Right lung (tissue), 5 donors: Measurements from ENCODE around the gene RNF34. TPM values are rescaled to one million over a fixed set of nuclear protein-coding genes. Genes with fewer than 3 reads are reported as not detected.

Source experiments
- DNase-seq, 2 donors: peaks; one replicate each; pipeline ENCODE4 v3.0.0-alpha.2; 2013
- polyA plus RNA-seq, 5 donors: library from polyadenylated mRNA; unstranded; fragments of 120-200 nt; gene quantifications; one replicate each; pipeline versions ENCODE4 v1.2.1 to v1.2.3, GENCODE V29; 2013; ENCODE audit warnings: inconsistent platforms in 1 of 5, low replicate concordance in 1 of 5; ENCODE audit not compliant: insufficient read length in 5 of 5, insufficient read depth in 1 of 5

The RNF34 gene
- polyA plus RNA-seq, 5 donors: 32.3 to 37.7 (median 35.3) TPM

DNA sequence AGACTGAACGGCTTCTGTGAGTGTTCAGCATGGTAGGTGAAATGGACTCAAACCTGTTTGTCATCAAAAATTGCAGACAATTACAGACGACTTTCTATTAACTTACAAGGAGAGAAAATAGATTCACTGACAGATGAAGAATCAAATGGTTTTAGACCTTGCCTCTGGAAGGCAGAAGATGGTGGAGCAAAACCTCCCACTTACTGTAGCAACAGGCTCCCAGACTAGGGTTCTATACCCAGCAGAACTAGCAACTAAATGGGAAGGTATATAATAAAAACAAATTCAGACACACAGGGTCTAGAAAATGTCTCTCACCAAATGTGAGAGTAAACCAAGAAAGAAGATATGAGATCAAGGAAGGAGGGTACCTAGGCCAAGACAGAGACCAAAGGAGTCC lies 36.8 kb downstream of the RNF34 start:
- no peak for DNase-seq

- DNase-seq: no peak
Observed at GRCh38 chr12:121438905-121439304, 39.0 kb downstream of the RNF34 start.

DNA sequence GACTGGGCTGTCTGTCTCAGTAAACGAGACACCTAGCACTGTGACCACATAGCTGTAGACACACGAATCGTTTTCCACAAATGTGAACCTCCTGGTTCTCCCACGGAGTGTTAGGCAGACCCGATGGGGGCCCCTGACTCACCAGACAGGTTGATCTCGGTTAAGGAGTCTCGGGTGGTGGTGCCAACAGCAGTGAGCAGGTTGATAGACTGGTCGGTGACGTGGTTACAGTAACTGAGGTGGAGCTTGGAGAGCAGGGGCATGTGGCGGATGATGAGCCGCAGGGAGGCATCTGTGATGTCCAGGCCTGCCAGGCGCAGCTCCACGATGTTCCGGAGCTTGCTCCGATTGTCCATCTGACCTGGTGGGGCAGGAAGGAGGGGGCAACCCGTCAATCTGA lies 39.8 kb downstream of the RNF34 start:
- DNase-seq: no peak

- no peak for DNase-seq
Observed at GRCh38 chr12:121440768-121441167, 40.9 kb downstream of the RNF34 start.

DNA sequence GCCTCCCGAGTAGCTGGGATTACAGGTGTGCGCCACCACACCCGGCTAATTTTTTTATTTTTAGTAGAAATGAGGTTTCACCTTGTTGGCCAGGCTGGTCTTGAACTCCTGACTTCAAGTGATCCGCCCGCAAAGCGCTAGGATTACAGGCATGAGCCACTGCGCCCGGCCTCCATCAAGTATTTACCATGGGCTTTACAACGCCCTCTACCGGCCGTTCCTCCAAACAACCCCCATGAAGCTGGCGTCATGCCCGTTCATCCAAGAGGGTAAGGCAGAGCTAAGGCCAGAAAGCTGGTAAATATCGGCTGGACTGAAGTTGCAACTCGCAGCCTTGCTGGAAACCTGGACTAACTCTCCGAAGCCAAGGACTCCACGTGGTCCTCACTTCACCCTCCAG lies 41.6 kb downstream of the RNF34 start:
- no peak for DNase-seq

DNA sequence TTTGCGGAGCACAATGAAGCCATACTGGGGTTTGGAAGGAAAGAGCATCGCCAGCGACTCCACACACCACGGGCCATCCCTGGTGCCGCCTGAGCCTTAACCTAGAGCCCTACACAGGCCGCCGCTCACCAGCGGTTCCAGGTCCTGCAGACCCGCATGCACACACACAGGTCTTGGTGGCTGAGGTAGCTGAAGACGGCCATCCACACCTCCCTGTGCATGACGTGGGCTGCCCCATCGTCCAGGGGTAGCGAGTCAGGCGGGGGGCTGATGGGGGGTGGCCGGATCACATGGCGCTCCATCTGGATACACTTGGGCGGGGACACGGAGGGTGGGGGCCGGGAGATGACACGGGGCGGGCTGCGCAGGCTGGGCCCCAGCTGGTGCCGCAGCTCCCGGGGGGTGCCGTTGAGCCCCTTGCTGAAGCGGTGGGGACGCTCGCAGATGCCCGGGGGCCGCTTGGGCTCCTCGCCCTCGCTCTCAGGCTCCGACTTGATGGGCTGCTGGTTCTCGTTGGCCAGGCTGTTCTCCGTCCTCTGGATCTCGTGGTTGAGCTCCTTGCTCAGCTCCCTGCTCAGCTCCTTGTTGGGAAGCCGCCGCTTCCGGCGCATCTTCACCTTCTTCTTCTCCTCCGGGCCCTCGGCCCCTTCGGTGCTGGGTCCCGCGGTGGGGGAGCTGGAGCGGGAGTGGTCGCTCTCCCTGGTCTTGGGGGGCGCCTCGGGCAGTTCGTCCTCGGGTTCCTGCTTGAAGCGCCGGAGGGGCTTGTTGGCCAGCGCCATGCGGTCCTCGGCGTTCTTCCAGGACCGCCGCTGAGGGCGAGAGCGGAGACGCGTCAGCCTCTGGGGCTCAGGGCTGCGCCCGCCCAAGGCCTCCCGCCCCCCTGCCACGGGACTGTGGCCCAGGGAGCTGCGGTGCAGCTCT lies 42.4 kb downstream of the RNF34 start:
- no peak for DNase-seq

- peak; percentile 31 to 40 for DNase-seq
Observed at GRCh38 chr12:121443193-121443870, 43.4 kb downstream of the RNF34 start.

DNA sequence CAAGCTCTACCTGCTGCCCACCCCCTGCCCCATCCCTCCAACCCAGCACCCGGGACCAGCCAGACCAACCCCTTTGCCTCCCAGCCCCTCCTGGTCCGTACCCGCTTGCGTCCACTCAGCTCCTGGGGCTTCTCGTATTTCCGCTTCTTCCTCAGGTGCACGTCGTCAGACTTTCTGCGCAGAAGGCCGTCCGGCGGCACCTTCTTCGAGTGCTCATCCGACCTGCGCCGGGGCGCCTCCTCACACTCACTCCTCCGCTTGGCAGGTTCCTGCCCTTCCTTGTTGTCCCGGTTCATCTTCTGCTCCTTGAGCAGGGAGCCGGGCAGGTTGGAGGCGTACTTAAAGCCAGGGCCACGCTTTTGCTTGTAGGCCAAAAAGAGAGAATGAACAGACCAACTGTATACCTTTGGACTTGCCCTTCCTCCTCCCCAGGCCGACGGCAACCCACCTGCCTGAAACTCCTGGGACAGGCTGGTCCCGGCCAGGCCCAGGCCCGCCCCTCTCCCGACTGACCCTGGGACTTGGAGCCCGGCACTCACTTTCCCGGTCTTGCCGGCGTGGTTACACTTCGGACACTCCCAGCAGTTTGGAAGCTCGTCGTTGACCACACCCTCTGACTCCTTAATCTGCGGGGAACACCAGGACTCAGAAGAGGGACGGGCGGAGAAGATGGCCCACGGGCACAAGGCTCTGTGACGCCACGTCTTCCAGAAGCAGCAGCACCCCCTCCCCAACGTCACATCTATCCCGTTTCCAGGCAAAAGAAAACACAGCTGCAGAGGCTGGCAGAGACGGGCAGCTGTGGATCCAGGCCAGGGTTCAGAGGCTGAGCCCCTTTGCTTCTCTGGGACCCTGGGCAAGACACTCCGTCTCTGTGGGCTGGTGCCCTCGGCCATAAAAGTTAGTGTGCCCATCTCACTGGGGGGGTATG lies 44.3 kb downstream of the RNF34 start:
- DNase-seq: no peak

DNA sequence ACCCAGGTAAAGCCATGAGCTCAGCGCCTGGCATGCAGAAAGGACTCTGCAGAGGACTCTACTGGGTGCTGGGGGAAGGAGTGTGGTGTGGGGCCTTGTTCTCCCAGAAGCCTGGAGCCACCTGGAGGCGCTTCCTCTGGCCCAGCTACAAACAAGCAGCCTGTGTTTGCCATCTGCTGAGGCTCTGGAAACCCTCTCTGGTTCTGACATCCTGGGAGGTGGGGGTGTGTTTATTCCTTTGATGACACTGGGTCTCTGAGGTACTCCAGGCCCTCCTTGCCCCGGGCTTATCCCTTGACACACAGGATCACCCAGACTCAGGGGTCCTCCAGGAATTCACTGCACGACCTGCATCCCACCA lies 44.9 kb downstream of the RNF34 start:
- DNase-seq: no peak

DNA sequence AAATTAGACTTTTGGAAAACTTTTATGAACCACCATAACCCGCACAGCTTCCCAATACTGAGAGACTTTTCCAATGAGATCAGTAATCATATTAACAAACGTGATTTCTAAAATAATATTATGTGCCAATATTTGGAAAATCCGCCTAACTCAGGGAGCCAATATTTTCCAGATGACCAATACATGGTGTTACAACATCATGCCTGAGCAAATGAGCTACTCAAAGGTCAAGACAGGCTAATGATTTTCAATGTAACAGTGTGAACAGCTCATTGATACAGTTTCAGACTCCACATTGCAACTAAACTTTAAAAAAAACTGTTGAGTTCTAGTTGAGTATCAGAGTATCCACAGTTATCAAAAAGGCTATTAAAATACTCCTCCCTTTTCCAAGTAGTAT lies 46.8 kb downstream of the RNF34 start:
- DNase-seq: no peak

- no peak for DNase-seq
Observed at GRCh38 chr12:121448771-121449315, 48.9 kb downstream of the RNF34 start.

DNA sequence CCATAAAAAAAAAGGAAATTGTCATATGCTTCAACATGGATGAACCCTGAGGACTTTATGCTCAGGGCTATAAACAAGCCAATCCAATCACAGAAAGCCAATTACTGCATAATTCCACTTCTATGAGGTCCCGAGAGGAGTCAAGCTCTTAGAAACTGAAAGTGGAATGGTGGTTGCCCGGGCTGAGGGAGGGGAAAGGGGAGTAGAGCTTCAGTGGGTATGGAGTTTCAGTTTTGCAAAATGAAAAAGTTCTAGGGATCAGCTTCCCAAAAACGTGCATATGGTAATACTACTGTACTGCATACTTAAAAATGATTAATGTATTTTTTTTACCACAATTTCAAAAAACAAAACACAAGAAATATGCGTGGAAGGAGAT lies 52.0 kb downstream of the RNF34 start:
- no peak for DNase-seq

- no peak for DNase-seq
Observed at GRCh38 chr12:121452340-121452984, 52.5 kb downstream of the RNF34 start.

GRCh38 chr12:121452985-121453360 lies 53.1 kb downstream of the RNF34 start:
- no peak for DNase-seq

DNA sequence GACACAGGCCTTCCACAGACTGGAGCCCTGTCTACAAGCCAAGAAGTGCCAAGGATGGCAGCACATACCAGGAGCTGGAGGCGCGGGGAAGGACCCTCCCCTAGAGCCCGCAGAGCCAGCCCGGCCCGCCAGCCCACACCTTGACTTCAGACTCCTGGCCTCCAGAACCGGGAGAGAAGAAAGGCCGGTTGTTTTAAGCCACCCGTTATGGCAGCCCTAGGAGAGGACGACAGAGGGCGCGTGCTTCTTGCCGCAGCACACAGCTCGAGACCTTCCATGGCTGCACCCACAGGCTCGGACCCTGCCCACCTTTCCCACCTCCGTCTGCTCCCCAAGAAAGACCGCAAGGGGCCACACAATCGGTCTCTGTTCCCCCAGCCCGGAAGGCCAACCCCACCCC lies 53.7 kb downstream of the RNF34 start:
- no peak for DNase-seq

- no peak for DNase-seq
Observed at GRCh38 chr12:121454921-121455320, 55.0 kb downstream of the RNF34 start.

DNA sequence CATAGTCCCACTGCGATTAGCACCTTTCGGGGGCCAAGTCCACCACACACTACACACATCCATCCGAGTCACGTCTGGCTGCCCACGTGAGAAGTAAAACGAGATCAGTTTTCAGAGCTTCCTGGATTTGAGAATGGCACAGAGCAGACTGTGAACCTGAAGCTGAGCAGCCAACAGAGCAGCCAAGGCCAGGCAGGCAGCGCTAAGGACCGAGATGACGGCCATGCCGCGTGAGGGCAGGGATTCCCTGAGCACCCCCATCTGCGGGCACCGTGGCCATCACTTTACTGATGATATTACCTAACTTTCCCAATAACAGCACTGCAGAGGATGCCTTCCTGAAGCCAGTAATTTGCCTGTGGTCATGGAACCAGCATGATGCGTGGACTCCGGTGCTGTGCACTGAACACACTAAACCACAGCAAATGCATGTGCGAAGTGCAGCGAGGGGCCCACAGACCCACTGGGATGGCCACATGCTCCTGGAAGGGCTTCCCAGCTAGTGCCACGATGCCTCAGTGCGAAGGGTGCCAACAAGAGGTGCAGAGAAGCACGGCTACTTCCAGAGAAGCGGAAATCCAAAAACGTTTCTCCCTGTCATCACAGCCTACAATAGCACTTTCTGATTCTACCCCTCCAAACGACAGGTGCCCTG lies 56.0 kb downstream of the RNF34 start:
- no peak for DNase-seq

DNA sequence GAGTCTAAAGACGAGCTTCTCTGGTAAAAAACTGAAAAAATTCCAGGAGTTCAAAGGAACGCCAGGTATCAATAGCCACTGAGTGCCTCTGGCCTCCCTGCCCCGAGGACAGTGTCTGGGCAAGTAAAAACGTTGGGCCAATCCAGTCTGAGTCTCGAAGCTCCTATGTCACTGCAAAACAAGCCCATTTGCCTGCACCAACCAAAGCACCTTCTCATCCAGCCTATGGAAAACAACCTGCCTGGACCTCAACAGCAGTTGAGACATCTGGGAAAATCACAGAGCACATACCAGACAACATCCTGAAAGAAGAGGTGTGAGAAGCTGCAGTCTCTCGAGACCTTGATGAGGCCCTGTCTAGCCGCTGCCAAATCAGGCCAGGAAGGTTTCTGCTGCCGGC lies 56.6 kb downstream of the RNF34 start:
- DNase-seq: no peak

- DNase-seq: no peak
Observed at GRCh38 chr12:121461048-121461447, 61.1 kb downstream of the RNF34 start.

DNA sequence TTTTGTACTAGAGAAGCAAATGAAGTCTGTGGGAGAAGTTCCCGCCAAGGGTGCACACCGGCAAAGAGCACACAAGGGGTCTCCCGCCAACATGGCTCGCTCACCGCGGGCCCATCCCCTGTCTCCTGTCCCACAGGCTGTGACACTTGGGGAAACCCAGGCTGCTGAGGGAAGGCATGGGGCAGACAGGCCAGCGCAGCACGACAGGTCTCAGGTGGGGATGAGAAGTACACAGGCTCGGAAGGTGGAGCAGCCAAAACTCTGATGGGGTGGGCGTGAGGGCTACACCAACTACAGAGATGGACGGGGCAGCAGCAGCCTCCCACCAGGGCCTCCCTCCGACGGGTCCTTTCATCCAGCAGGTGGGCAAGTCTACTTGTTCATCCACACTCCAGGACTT lies 64.4 kb downstream of the RNF34 start:
- no peak for DNase-seq
